GM21786 (cell line): ENCODE data around the gene AHNAK2.
"Not testable (repeated sequence)": the region's sequence is repeated elsewhere in the genome, so short reads cannot be mapped to it uniquely, and the experiment has no call there.

Experiments used
- ATAC-seq: cut with Tn5 transposase; IDR thresholded peaks from one replicate; pipeline ENCODE4 v1.9.1; 2021; ENCODE audit not compliant: unreplicated experiment

Gene AHNAK2

GRCh38 chr14:104904650-104905578 is 73.3 kb downstream of the AHNAK2 start:
- not testable (repeated sequence) for ATAC-seq

- no peak for ATAC-seq
Observed at GRCh38 chr14:104903990-104904389, 74.2 kb downstream of the AHNAK2 start.

- no peak for ATAC-seq
Observed at GRCh38 chr14:104900639-104901512, 77.3 kb downstream of the AHNAK2 start.

GRCh38 chr14:104899781-104900180 is 78.4 kb downstream of the AHNAK2 start:
- no peak for ATAC-seq

GRCh38 chr14:104898870-104899510 is 79.2 kb downstream of the AHNAK2 start:
- ATAC-seq = no peak

GRCh38 chr14:104898195-104898558 is 80.0 kb downstream of the AHNAK2 start:
- no peak for ATAC-seq

- ATAC-seq = no peak
Observed at GRCh38 chr14:104897330-104898194, 80.6 kb downstream of the AHNAK2 start.

- ATAC-seq = no peak
Observed at GRCh38 chr14:104895786-104896661, 82.2 kb downstream of the AHNAK2 start.

GRCh38 chr14:104895207-104895785 is 82.9 kb downstream of the AHNAK2 start:
- no peak for ATAC-seq

- ATAC-seq = no peak
Observed at GRCh38 chr14:104894331-104895206, 83.6 kb downstream of the AHNAK2 start.

GRCh38 chr14:104893435-104894207 is 84.6 kb downstream of the AHNAK2 start:
- no peak for ATAC-seq

- ATAC-seq = no peak
Observed at GRCh38 chr14:104892531-104893434, 85.4 kb downstream of the AHNAK2 start.

GRCh38 chr14:104891664-104892530 is 86.3 kb downstream of the AHNAK2 start:
- no peak for ATAC-seq

- ATAC-seq = no peak
Observed at GRCh38 chr14:104891121-104891551, 87.0 kb downstream of the AHNAK2 start.

- ATAC-seq = not testable (repeated sequence)
Observed at GRCh38 chr14:104890292-104890691, 87.9 kb downstream of the AHNAK2 start.
